ENCODE data around the gene MZB1.

- TF ChIP-seq CTCF (IDR thresholded peaks at IDR 0.05; ENCODE audit: borderline replicate concordance, extremely low read depth, low read length, poor library complexity, severe bottlenecking) (no peak), EZH2 (IDR thresholded peaks at IDR 0.05; ENCODE audit: borderline replicate concordance, low read depth, low read length, severe bottlenecking) (no peak)
These were observed 7.0 kb upstream of the MZB1 start for GRCh38 chr5:139396691-139397090.

Data from DND-41 (cell line).